Panc1 (cell line): Measurements from ENCODE around the gene NFKB1. TPM values are rescaled to one million over a fixed set of nuclear protein-coding genes. Genes with fewer than 3 reads are reported as not detected.

Experiments used
- ATAC-seq: fragments of 200-7000 bp; cut with Tn5 transposase; 2 replicates; pipeline ENCODE4 v1.9.1; 2020; ENCODE audit warnings: mild to moderate bottlenecking, moderate library complexity
- BruUV-seq: library from RNA; stranded (reverse); fragments of 400-500 nt; replicated peaks from 2 replicates; lab custom pipeline; 2021; lab: Mats Ljungman, UMichigan
- CTCF ChIA-PET: fragments of 300-600 bp; sonication (Branson Sonifier 250); formaldehyde crosslinking; loops from one replicate; lab custom pipeline; 2022; ENCODE audit warnings: antibody characterized with exemption; lab: Charles Lee
- POLR2A ChIA-PET: fragments of 300-600 bp; sonication (Branson Sonifier 250); formaldehyde crosslinking; loops from one replicate; lab custom pipeline; 2022; ENCODE audit warnings: antibody characterized with exemption; lab: Charles Lee
- DNase-seq: peaks from one replicate; pipeline ENCODE4 v3.0.0-alpha.2; 2010; ENCODE audit warnings: low read depth, low spot score
- H3K27ac ChIP-seq: 2 replicates; pipeline ENCODE4 v1.5.1; 2011; ENCODE audit warnings: mild to moderate bottlenecking, low read length, inconsistent platforms
- H3K27me3 ChIP-seq: fragments of 200-500 bp; sonication (Bioruptor generic); 2 replicates; pipeline ENCODE4 v1.6.0; 2014; ENCODE audit warnings: low read length, inconsistent platforms; ENCODE audit not compliant: control insufficient read depth, insufficient read depth
- H3K36me3 ChIP-seq: fragments of 200-500 bp; sonication (Bioruptor generic); 2 replicates; pipeline ENCODE4 v1.5.1; 2014; ENCODE audit warnings: inconsistent platforms, mild to moderate bottlenecking, low read length, moderate library complexity; ENCODE audit not compliant: control insufficient read depth, insufficient read depth
- H3K4me1 ChIP-seq: 2 replicates; pipeline ENCODE4 v1.5.1; 2011; ENCODE audit warnings: inconsistent platforms, mild to moderate bottlenecking, low read length, moderate library complexity; ENCODE audit not compliant: control insufficient read depth, insufficient read depth
- H3K4me3 ChIP-seq, 2 experiments: 2 replicates each; pipeline ENCODE4 v1.5.1; 2011 to 2012; ENCODE audit warnings: low read depth in 2 of 2, low read length in 2 of 2, mild to moderate bottlenecking in 2 of 2, inconsistent platforms in 1 of 2, moderate library complexity in 1 of 2
- H3K9me3 ChIP-seq: fragments of 200-500 bp; sonication (Bioruptor generic); 2 replicates; pipeline ENCODE4 v1.5.1; 2014; ENCODE audit warnings: low read depth, mild to moderate bottlenecking, inconsistent platforms, low read length, moderate library complexity; ENCODE audit not compliant: control insufficient read depth, insufficient read depth
- POLR2AphosphoS5 ChIP-seq: IDR thresholded peaks from 2 replicates; pipeline ENCODE4 v1.6.1; 2012; ENCODE audit warnings: mild to moderate bottlenecking, low read depth, low read length, moderate library complexity
- SIN3A ChIP-seq: IDR thresholded peaks from 2 replicates; pipeline ENCODE4 v1.6.1; 2012; ENCODE audit warnings: low read depth, mild to moderate bottlenecking, low read length, moderate library complexity, borderline replicate concordance; ENCODE audit not compliant: insufficient read depth
- TCF7L2 ChIP-seq: IDR thresholded peaks from 2 replicates; pipeline ENCODE4 v1.6.1; 2011; ENCODE audit warnings: mild to moderate bottlenecking, low read depth, low read length, inconsistent platforms
- in situ Hi-C: cut with HindIII; loops from 2 replicates; pipeline ENCODE4 v1.10.0; 2016; ENCODE audit warnings: low sequenced_read_pairs, low pct_unique_long_range_greater_than_20kb
- intact Hi-C: fragments of 100-400 bp; cut with micrococcal nuclease; formaldehyde crosslinking; loops from one replicate; pipeline ENCODE4 v1.10.0; 2022; ENCODE audit not compliant: unreplicated experiment
- total RNA-seq: library from RNA; stranded (reverse); gene quantifications from one replicate; pipeline ENCODE4 v1.2.1, GENCODE V29; 2021; ENCODE audit not compliant: unreplicated experiment
- TF ChIP-seq, protein P1 (sequence below), 2 experiments: IDR thresholded peaks; 2 replicates each; pipeline ENCODE4 v1.6.1; 2011 to 2012; ENCODE audit warnings: low read depth in 2 of 2, control low read depth in 1 of 2, low read length in 1 of 2, mild to moderate bottlenecking in 1 of 2, moderate library complexity in 1 of 2; ENCODE audit not compliant: insufficient read depth in 1 of 2
- TF ChIP-seq, protein P2 (sequence below): fragments of 450-650 bp; IDR thresholded peaks from 2 replicates; pipeline ENCODE4 v1.5.1; 2017; ENCODE audit warnings: mild to moderate bottlenecking

Gene NFKB1
- total RNA-seq, 1 experiment from 2014 or later, result 29.0 TPM

DNA sequence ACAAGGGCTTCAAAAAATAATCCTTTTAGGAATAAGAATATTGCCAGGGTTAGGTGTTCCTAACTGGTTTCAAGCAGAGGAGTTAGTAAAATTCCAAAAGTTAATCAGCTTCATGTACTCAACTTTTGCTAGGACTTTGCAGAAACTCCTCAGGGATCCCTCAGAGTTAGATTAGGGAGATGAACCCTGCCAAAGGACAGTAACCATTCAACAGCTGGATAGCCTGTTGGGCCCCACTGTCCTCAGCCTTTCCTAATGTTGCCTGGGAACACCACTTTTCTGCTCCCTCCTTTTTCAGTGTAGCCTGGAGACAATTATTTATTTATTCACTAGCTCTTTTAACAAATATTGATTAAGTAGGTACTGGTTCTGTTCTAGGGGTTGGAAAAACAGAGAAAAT lies 53.8 kb downstream of the NFKB1 start:
- intact Hi-C loops, result no loop called here
- Histone ChIP-seq H3K9me3 (no peaks in the 10 kb centered on the region), H3K27me3 (no peaks in the 10 kb centered on the region), H3K36me3 (no peaks in the 10 kb centered on the region), H3K4me3 (no peak overlapping the region), H3K27ac (no peak overlapping the region), H3K4me1 (no peaks in the 10 kb centered on the region)
- no TSS peak for BruUV-seq
- in situ Hi-C loops, result no loop called here
- TF ChIP-seq POLR2AphosphoS5, result no peak
- TF ChIP-seq, protein P1, sequence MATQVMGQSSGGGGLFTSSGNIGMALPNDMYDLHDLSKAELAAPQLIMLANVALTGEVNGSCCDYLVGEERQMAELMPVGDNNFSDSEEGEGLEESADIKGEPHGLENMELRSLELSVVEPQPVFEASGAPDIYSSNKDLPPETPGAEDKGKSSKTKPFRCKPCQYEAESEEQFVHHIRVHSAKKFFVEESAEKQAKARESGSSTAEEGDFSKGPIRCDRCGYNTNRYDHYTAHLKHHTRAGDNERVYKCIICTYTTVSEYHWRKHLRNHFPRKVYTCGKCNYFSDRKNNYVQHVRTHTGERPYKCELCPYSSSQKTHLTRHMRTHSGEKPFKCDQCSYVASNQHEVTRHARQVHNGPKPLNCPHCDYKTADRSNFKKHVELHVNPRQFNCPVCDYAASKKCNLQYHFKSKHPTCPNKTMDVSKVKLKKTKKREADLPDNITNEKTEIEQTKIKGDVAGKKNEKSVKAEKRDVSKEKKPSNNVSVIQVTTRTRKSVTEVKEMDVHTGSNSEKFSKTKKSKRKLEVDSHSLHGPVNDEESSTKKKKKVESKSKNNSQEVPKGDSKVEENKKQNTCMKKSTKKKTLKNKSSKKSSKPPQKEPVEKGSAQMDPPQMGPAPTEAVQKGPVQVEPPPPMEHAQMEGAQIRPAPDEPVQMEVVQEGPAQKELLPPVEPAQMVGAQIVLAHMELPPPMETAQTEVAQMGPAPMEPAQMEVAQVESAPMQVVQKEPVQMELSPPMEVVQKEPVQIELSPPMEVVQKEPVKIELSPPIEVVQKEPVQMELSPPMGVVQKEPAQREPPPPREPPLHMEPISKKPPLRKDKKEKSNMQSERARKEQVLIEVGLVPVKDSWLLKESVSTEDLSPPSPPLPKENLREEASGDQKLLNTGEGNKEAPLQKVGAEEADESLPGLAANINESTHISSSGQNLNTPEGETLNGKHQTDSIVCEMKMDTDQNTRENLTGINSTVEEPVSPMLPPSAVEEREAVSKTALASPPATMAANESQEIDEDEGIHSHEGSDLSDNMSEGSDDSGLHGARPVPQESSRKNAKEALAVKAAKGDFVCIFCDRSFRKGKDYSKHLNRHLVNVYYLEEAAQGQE (IDR thresholded peaks at IDR 0.05; ENCODE audit: insufficient read depth in 1 of 2, low read depth in 2 of 2, low read length in 1 of 2), result no peak
- TF ChIP-seq, protein P2, sequence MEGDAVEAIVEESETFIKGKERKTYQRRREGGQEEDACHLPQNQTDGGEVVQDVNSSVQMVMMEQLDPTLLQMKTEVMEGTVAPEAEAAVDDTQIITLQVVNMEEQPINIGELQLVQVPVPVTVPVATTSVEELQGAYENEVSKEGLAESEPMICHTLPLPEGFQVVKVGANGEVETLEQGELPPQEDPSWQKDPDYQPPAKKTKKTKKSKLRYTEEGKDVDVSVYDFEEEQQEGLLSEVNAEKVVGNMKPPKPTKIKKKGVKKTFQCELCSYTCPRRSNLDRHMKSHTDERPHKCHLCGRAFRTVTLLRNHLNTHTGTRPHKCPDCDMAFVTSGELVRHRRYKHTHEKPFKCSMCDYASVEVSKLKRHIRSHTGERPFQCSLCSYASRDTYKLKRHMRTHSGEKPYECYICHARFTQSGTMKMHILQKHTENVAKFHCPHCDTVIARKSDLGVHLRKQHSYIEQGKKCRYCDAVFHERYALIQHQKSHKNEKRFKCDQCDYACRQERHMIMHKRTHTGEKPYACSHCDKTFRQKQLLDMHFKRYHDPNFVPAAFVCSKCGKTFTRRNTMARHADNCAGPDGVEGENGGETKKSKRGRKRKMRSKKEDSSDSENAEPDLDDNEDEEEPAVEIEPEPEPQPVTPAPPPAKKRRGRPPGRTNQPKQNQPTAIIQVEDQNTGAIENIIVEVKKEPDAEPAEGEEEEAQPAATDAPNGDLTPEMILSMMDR, result no peak
- no peak for TF ChIP-seq TCF7L2
- TF ChIP-seq SIN3A, result no peak
- ATAC-seq (no peak), DNase-seq (no peak)
- CTCF ChIA-PET, result no interaction called here
- POLR2A ChIA-PET, result no interaction called here

DNA sequence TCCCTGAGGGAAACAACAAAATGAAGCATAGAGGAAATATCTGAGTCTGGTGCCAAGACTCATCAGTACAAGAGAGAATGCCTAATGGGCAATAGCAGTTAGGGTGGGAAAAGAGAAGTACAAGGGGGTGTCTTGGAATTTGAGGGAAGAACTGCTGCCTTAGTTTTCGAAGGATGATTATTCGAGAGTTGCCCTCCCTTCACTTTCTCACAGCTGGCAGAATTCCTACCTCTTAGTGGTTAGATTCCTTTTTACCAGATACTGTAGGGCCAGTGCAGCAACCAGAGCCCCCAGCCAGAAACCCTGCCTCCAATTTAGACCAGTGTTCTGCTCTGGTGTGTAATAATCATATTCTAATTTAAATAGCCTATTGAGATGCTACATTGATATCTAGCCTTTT lies 56.5 kb downstream of the NFKB1 start:
- TF ChIP-seq, protein P2, result no peak
- TF ChIP-seq TCF7L2 (no peak), SIN3A (no peak)
- TF ChIP-seq, protein P1 (IDR thresholded peaks at IDR 0.05; ENCODE audit: insufficient read depth in 1 of 2, low read depth in 2 of 2, low read length in 1 of 2), result no peak
- Histone ChIP-seq H3K36me3 (no peaks in the 10 kb centered on the region), H3K9me3 (no peaks in the 10 kb centered on the region), H3K4me3 (no peak overlapping the region), H3K27me3 (no peaks in the 10 kb centered on the region), H3K27ac (no peak overlapping the region), H3K4me1 (no peaks in the 10 kb centered on the region)
- in situ Hi-C loops (no loop called here), intact Hi-C loops (no loop called here)
- ATAC-seq (no peak), DNase-seq (no peak)
- ChIA-PET POLR2A (no interaction called here), CTCF (no interaction called here)
- no TSS peak for BruUV-seq
